Measurements from ENCODE around the gene ZNF358.

Gene ZNF358

GRCh38 chr19:7475665-7476064 lies 40.2 kb upstream of the ZNF358 start:
- peaks cover 19% of the 10 kb centered on the region for H3K36me3 ChIP-seq (ENCODE audit: control insufficient read depth, low read length)
- TF ChIP-seq CTCF (IDR thresholded peaks at IDR 0.05; ENCODE audit: low read depth, low read length, poor library complexity, severe bottlenecking) (no peak), EZH2phosphoT487 (IDR thresholded peaks at IDR 0.05; ENCODE audit: borderline replicate concordance, low read length) (no peak)
- no peaks in the 10 kb centered on the region for H3K27me3 ChIP-seq (ENCODE audit: control insufficient read depth, low read length)

GRCh38 chr19:7476241-7476640 lies 39.7 kb upstream of the ZNF358 start:
- Histone ChIP-seq H3K79me2 (ENCODE audit: control insufficient read depth, low read length) (no peaks in the 10 kb centered on the region), H3K9me3 (ENCODE audit: control insufficient read depth, insufficient read depth, low read length) (no peaks in the 10 kb centered on the region), H3K36me3 (ENCODE audit: control insufficient read depth, low read length) (peaks cover 13% of the 10 kb centered on the region), H4K20me1 (ENCODE audit: control insufficient read depth, insufficient read depth, low read depth, low read length) (no peaks in the 10 kb centered on the region; the same call in 1 of the 2 replicates), H3F3A (ENCODE audit: control insufficient read depth, insufficient read depth) (peaks cover 12% of the 10 kb centered on the region), H3K4me1 (ENCODE audit: control insufficient read depth, low read length) (peaks cover 25% of the 10 kb centered on the region), H3K27me3 (ENCODE audit: control insufficient read depth, low read length) (no peaks in the 10 kb centered on the region), H3K4me2 (ENCODE audit: low read length) (no peak overlapping the region), H3K27ac (ENCODE audit: low read depth, low read length) (no peak overlapping the region), H3K9me2 (replicated peaks; ENCODE audit: control insufficient read depth, low read length) (no peaks in the 10 kb centered on the region), H3K4me3 (ENCODE audit: low read length) (no peak overlapping the region)
- TF ChIP-seq CTCF (IDR thresholded peaks at IDR 0.05; ENCODE audit: low read depth, low read length, poor library complexity, severe bottlenecking) (no peak), EZH2phosphoT487 (IDR thresholded peaks at IDR 0.05; ENCODE audit: borderline replicate concordance, low read length) (no peak)

More at GRCh38 chr19:7475665-7476064, 40.2 kb upstream of the ZNF358 start:
- Histone ChIP-seq H3K27ac (ENCODE audit: low read depth, low read length) (no peak overlapping the region), H3K4me2 (ENCODE audit: low read length) (no peak overlapping the region), H3K79me2 (ENCODE audit: control insufficient read depth, low read length) (no peaks in the 10 kb centered on the region), H3K4me1 (ENCODE audit: control insufficient read depth, low read length) (peaks cover 30% of the 10 kb centered on the region), H4K20me1 (ENCODE audit: control insufficient read depth, insufficient read depth, low read depth, low read length) (no peaks in the 10 kb centered on the region; the same call in 1 of the 2 replicates), H3K9me2 (replicated peaks; ENCODE audit: control insufficient read depth, low read length) (no peaks in the 10 kb centered on the region), H3K4me3 (ENCODE audit: low read length) (no peak overlapping the region), H3F3A (ENCODE audit: control insufficient read depth, insufficient read depth) (peaks cover 14% of the 10 kb centered on the region), H3K9me3 (ENCODE audit: control insufficient read depth, insufficient read depth, low read length) (no peaks in the 10 kb centered on the region)

- H3K9me3 ChIP-seq (ENCODE audit: control insufficient read depth, insufficient read depth, low read length): no peaks in the 10 kb centered on the region
- no peak overlapping the region for H3K4me3 ChIP-seq (ENCODE audit: low read length)
Measured at GRCh38 chr19:7476777-7477494, 39.0 kb upstream of the ZNF358 start.

More at GRCh38 chr19:7476777-7477494, 39.0 kb upstream of the ZNF358 start:
- Histone ChIP-seq H3F3A (ENCODE audit: control insufficient read depth, insufficient read depth) (peaks cover 10% of the 10 kb centered on the region), H4K20me1 (ENCODE audit: control insufficient read depth, insufficient read depth, low read depth, low read length) (no peaks in the 10 kb centered on the region; the same call in 1 of the 2 replicates), H3K79me2 (ENCODE audit: control insufficient read depth, low read length) (no peaks in the 10 kb centered on the region), H3K9me2 (replicated peaks; ENCODE audit: control insufficient read depth, low read length) (no peaks in the 10 kb centered on the region), H3K27me3 (ENCODE audit: control insufficient read depth, low read length) (no peaks in the 10 kb centered on the region), H3K4me2 (ENCODE audit: low read length) (no peak overlapping the region), H3K36me3 (ENCODE audit: control insufficient read depth, low read length) (peaks cover 6% of the 10 kb centered on the region), H3K4me1 (ENCODE audit: control insufficient read depth, low read length) (peaks cover 18% of the 10 kb centered on the region), H3K27ac (ENCODE audit: low read depth, low read length) (no peak overlapping the region)
- TF ChIP-seq EZH2phosphoT487 (IDR thresholded peaks at IDR 0.05; ENCODE audit: borderline replicate concordance, low read length) (no peak), CTCF (IDR thresholded peaks at IDR 0.05; ENCODE audit: low read depth, low read length, poor library complexity, severe bottlenecking) (no peak)

Data from DOHH2 (cell line).